RPMI7951 (cell line): Measurements from ENCODE around the gene AFAP1. TPM values are rescaled to one million over a fixed set of nuclear protein-coding genes. Genes with fewer than 3 reads are reported as not detected.

Source experiments
- DNase-seq: peaks from one replicate; pipeline ENCODE4 v3.0.0-alpha.2; 2012; ENCODE audit warnings: low read depth
- total RNA-seq: library from RNA; depleted of rRNA; stranded (reverse); fragments of >200 nt; shearing (Covaris generic); gene quantifications from 2 replicates; pipeline ENCODE4 v1.2.3, GENCODE V29; 2014

Gene AFAP1
- total RNA-seq, 1 experiment from 2014 or later: 31.4 TPM

GRCh38 chr4:7756561-7757355 is 182.9 kb downstream of the AFAP1 start:
- DNase-seq: peak; percentile 72

DNA sequence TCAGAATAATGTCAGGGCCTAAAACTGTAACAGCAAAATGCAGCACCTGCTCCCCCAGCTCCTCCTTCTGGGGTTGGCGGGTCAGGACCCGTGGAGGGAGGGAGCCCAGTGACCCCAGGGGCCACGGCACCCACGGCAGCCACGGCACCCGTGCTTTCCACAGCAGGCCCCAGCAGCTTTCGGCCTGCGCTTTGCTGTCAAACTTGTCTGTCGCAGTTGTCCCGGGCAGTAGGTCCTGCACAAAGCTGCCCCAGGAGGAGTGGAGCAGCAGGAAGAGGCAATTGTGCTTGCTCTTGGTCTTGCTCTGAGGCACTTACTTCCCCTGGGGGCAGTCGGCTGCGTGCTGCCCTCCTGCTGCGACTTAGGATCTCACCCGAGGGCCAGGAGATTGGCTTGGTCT is 183.6 kb downstream of the AFAP1 start:
- DNase-seq: no peak

- no peak for DNase-seq
These were observed 184.1 kb downstream of the AFAP1 start for GRCh38 chr4:7755561-7755960.

GRCh38 chr4:7754565-7755262 is 184.9 kb downstream of the AFAP1 start:
- no peak for DNase-seq

- DNase-seq: no peak
These were observed 185.7 kb downstream of the AFAP1 start for GRCh38 chr4:7753931-7754465.

DNA sequence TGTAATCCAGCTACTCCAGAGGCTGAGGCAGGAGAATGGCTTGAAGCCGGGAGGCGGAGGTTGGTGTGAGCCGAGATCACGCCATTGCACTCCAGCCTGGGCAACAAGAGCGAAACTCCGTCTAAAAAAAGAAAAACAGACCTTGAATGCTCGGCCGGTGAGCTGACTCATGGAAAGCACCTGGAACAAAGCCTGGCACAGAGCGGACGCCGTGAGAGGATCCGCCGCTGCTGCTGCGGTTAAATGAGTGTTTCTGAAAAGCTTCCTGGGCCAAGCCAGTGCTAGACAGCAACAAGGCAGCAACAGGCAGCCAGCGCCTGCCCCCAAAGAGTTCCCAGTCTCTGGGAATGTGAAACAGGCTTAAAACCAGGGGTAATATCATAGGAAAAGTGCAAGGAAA is 186.4 kb downstream of the AFAP1 start:
- no peak for DNase-seq

- DNase-seq: no peak
These were observed 187.0 kb downstream of the AFAP1 start for GRCh38 chr4:7752649-7753048.

- DNase-seq: no peak
These were observed 188.7 kb downstream of the AFAP1 start for GRCh38 chr4:7750972-7751371.

- DNase-seq: no peak
These were observed 189.1 kb downstream of the AFAP1 start for GRCh38 chr4:7750523-7750922.

DNA sequence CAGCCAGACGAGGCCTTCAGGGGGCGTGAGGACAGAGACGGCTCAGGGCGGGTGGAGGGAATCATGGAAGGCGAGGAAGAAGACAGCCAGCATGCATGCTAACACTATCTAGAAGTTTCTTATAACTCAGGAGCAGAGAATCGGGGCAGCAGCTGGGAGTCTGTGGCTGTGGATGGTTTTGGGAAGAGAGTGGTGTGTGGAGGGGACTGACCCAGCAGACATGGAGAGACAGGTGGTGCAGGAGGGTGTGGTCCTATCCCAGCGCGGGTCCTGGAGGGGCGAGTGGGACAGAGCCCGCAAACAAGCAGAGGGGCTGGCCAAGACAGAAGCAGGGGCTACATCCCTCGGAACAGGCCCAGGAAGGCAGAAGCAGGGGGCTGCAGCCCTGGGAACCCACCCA is 192.1 kb downstream of the AFAP1 start:
- no peak for DNase-seq

DNA sequence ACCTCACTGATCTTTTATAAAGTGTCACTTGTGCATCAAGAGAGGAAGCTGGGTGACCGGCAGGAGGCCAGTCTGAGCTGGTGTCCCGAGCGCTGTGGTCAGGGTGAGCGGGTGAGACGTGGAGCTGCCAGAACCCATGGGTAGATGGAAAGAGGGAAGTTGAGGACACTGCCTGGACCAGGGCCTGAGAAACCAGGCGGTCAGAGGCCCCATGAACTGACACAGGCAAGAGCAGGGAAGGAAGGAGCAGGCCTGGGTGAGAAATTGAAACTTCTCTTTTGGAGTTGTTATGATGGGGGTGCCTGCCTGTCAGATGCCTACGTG is 192.6 kb downstream of the AFAP1 start:
- no peak for DNase-seq

GRCh38 chr4:7746351-7747061 is 193.2 kb downstream of the AFAP1 start:
- DNase-seq: no peak

- DNase-seq: no peak
These were observed 194.3 kb downstream of the AFAP1 start for GRCh38 chr4:7745301-7745885.

DNA sequence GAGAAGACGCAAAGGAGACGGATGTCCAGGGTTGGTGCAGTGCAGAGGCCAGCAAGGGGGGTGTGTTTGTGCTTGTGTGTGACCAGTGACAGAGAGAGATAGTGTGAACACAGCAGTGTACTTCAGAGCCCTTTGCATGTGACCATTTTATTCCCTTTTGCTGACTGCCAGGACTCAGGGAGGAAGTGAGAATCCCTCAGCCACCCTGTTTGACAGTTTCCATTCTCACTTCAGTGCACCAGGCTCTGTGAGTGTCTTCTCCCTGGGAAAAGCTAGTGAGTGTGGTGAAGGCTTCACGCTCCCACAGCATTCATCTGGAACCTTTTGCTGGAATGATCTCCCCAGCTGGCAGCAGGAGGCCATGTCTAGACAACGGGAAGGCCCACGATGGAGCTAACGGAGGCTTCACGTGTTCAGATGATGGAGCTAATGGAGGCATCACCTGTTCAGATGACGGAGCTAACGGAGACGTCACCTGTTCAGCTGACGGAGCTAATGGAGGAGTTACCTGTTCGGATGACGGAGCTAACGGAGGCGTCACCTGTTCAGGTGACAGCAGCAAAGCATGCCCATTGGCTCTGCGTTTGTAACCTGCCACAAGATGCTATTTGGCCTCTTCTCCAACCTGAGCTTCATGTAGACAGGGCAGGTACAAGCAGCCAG is 195.4 kb downstream of the AFAP1 start:
- no peak for DNase-seq

DNA sequence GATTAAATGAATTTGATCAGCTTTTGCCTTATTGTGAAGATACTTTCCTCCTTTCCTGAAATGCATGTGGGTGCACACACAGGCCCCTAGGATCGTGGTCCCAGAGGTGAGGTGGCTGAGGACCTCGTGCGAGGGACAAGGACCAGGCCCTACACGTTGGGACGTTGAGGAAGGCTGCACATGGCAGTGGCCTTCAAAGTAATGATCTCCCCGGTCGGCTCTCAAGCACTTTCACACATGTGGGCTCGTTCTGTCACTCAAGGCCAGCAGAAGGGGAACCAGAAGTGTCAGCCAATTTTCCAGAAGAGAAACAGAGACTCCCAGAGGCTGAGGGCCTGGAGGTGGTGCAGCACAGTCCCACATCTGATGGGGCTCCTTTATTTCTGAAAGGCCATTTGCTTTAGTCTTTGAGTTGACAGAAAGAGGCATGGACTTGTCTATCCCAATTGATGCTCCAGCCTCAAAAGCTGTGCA is 196.8 kb downstream of the AFAP1 start:
- no peak for DNase-seq

- DNase-seq: no peak
These were observed 197.5 kb downstream of the AFAP1 start for GRCh38 chr4:7741946-7742806.

GRCh38 chr4:7740866-7741525 is 198.7 kb downstream of the AFAP1 start:
- DNase-seq: no peak

- no peak for DNase-seq
These were observed 199.5 kb downstream of the AFAP1 start for GRCh38 chr4:7739918-7740865.
